H1 (cell line): Measurements from ENCODE around the gene ZNF501. TPM values are rescaled to one million over a fixed set of nuclear protein-coding genes. Genes with fewer than 3 reads are reported as not detected.

Source experiments
- CTCF ChIA-PET: fragments of 300-600 bp; sonication (Branson Sonifier 250); formaldehyde crosslinking; loops from one replicate; lab custom pipeline; 2021; ENCODE audit not compliant: partially characterized antibody; lab: Charles Lee
- POLR2A ChIA-PET: fragments of 300-600 bp; sonication (Branson Sonifier 250); formaldehyde crosslinking; loops from one replicate; lab custom pipeline; 2021; ENCODE audit warnings: inconsistent platforms; ENCODE audit not compliant: partially characterized antibody; lab: Charles Lee
- DNase-seq, 2 experiments: peaks; one replicate each; pipeline versions ENCODE4 v3.0.0 to v3.0.0-alpha.2; 2010 to 2022; ENCODE audit warnings: low spot score in 2 of 2, low read depth in 1 of 2, mixed read lengths in 1 of 2
- FAIRE-seq: peaks from 2 replicates; lab custom pipeline; 2011; peaks lifted over from hg19 to GRCh38; lab: Jason Lieb, UNC
- H2AFZ ChIP-seq: 2 replicates; pipeline ENCODE4 v1.8.1; 2012; ENCODE audit warnings: low read length, inconsistent platforms
- H2AK5ac ChIP-seq: 2 replicates; pipeline ENCODE4 v1.6.1; 2013; ENCODE audit warnings: low read depth, low read length
- H2BK120ac ChIP-seq: replicated peaks from 2 replicates; pipeline ENCODE3; 2013; ENCODE audit warnings: low read depth, low read length, inconsistent platforms
- H2BK12ac ChIP-seq: 2 replicates; pipeline ENCODE4 v1.6.1; 2013; ENCODE audit warnings: low read depth, low read length
- H2BK15ac ChIP-seq: 2 replicates; pipeline ENCODE4 v1.6.1; 2013; ENCODE audit warnings: low read length
- H2BK20ac ChIP-seq: 2 replicates; pipeline ENCODE4 v1.6.1; 2013; ENCODE audit warnings: low read length
- H2BK5ac ChIP-seq: 2 replicates; pipeline ENCODE4 v1.6.1; 2013; ENCODE audit warnings: low read depth, low read length
- H3K14ac ChIP-seq: 2 replicates; pipeline ENCODE4 v1.6.1; 2013; ENCODE audit warnings: inconsistent platforms; ENCODE audit not compliant: insufficient read length
- H3K18ac ChIP-seq: 2 replicates; pipeline ENCODE4 v1.6.1; 2013; ENCODE audit warnings: low read length; ENCODE audit errors: extremely low read depth
- H3K23ac ChIP-seq: 2 replicates; pipeline ENCODE4 v1.6.1; 2013; ENCODE audit warnings: inconsistent platforms; ENCODE audit not compliant: insufficient read length
- H3K23me2 ChIP-seq: 2 replicates; pipeline ENCODE4 v1.6.1; 2013; ENCODE audit warnings: low read depth, low read length
- H3K27ac ChIP-seq: 2 replicates; pipeline ENCODE4 v1.6.1; 2011; ENCODE audit warnings: low read depth, low read length, inconsistent platforms
- H3K27me3 ChIP-seq, 4 experiments: replicated peaks in 1 of 4; 1 replicate in 1 of 4; 2 replicates in 3 of 4; pipeline versions ENCODE4 v1.6.1 to v1.8.1; 2011 to 2013; ENCODE audit warnings: low read length in 3 of 4, mild to moderate bottlenecking in 3 of 4, inconsistent platforms in 2 of 4, mixed read lengths in 2 of 4, moderate library complexity in 1 of 4; ENCODE audit not compliant: control insufficient read depth in 3 of 4, insufficient read depth in 3 of 4; ENCODE audit errors: extremely low read depth in 1 of 4
- H3K36me3 ChIP-seq, 4 experiments: 2 replicates each; pipeline versions ENCODE4 v1.6.1 to v1.8.1; 2011 to 2013; ENCODE audit warnings: mild to moderate bottlenecking in 4 of 4, low read length in 3 of 4, moderate library complexity in 2 of 4, control low read depth in 1 of 4, inconsistent platforms in 1 of 4; ENCODE audit not compliant: insufficient read depth in 4 of 4, control insufficient read depth in 2 of 4
- H3K4ac ChIP-seq: replicated peaks from 2 replicates; pipeline ENCODE3; 2013; ENCODE audit warnings: low read length, low read depth, mixed read lengths, inconsistent platforms; ENCODE audit not compliant: insufficient read length
- H3K4me1 ChIP-seq, 4 experiments: replicated peaks in 1 of 4; 1 replicate in 1 of 4; 2 replicates in 3 of 4; pipeline versions ENCODE4 v1.6.1 to v1.8.1; 2011 to 2013; ENCODE audit warnings: low read length in 3 of 4, inconsistent platforms in 2 of 4, mixed read lengths in 1 of 4; ENCODE audit not compliant: insufficient read depth in 4 of 4, control insufficient read depth in 3 of 4
- H3K4me2 ChIP-seq, 2 experiments: 2 replicates each; pipeline versions ENCODE4 v1.6.1 to v1.8.1; 2011 to 2013; ENCODE audit warnings: low read depth in 2 of 2, low read length in 2 of 2, control low read depth in 1 of 2, inconsistent platforms in 1 of 2, mild to moderate bottlenecking in 1 of 2; ENCODE audit not compliant: insufficient read depth in 1 of 2
- H3K4me3 ChIP-seq, 4 experiments: fragments of 200-600, 300-600 bp in 1 of 4; sonication (generic), shearing (Covaris generic), sonication (Bioruptor Twin) in 1 of 4; 2 replicates each; pipeline versions ENCODE4 v1.5.1 to v1.8.1; 2011 to 2016; ENCODE audit warnings: low read length in 4 of 4, low read depth in 3 of 4, control low read depth in 2 of 4, inconsistent platforms in 2 of 4, mild to moderate bottlenecking in 2 of 4, mixed read lengths in 1 of 4, moderate library complexity in 1 of 4; ENCODE audit not compliant: insufficient read depth in 2 of 4; ENCODE audit errors: extremely low read depth in 1 of 4
- H3K56ac ChIP-seq: replicated peaks from 2 replicates; pipeline ENCODE3; 2013; ENCODE audit warnings: low read depth, mild to moderate bottlenecking, mixed read lengths, low read length, inconsistent platforms; ENCODE audit not compliant: insufficient read length
- H3K79me1 ChIP-seq: 2 replicates; pipeline ENCODE4 v1.6.1; 2013; ENCODE audit warnings: low read depth, low read length, control low read depth
- H3K79me2 ChIP-seq, 2 experiments: 2 replicates each; pipeline versions ENCODE4 v1.6.1 to v1.8.1; 2012 to 2013; ENCODE audit warnings: low read length in 2 of 2, mild to moderate bottlenecking in 2 of 2, inconsistent platforms in 1 of 2; ENCODE audit not compliant: insufficient read depth in 2 of 2, control insufficient read depth in 1 of 2
- H3K9ac ChIP-seq, 4 experiments: replicated peaks in 1 of 4; 1 replicate in 1 of 4; 2 replicates in 3 of 4; pipeline versions ENCODE4 v1.6.1 to v1.8.1; 2011 to 2013; ENCODE audit warnings: low read depth in 3 of 4, low read length in 3 of 4, control low read depth in 2 of 4, mild to moderate bottlenecking in 2 of 4, moderate library complexity in 2 of 4, inconsistent platforms in 1 of 4; ENCODE audit errors: extremely low read depth in 1 of 4
- H3K9me3 ChIP-seq, 2 experiments: 2 replicates each; pipeline versions ENCODE4 v1.6.1 to v1.8.1; 2012 to 2013; ENCODE audit warnings: mild to moderate bottlenecking in 2 of 2, moderate library complexity in 2 of 2, control low read depth in 1 of 2, inconsistent platforms in 1 of 2, low read depth in 1 of 2, low read length in 1 of 2, mixed read lengths in 1 of 2; ENCODE audit not compliant: insufficient read depth in 2 of 2
- H4K20me1 ChIP-seq, 2 experiments: replicated peaks in 1 of 2; 2 replicates each; pipeline versions ENCODE3 to v1.8.1; 2011 to 2013; ENCODE audit warnings: inconsistent platforms in 2 of 2, low read length in 2 of 2, mild to moderate bottlenecking in 1 of 2; ENCODE audit not compliant: insufficient read depth in 2 of 2, control insufficient read depth in 1 of 2
- H4K5ac ChIP-seq: 2 replicates; pipeline ENCODE4 v1.6.1; 2013; ENCODE audit warnings: low read length, low read depth, mixed read lengths, inconsistent platforms; ENCODE audit not compliant: insufficient read length
- H4K8ac ChIP-seq: 2 replicates; pipeline ENCODE4 v1.8.0; 2013; ENCODE audit warnings: mild to moderate bottlenecking, moderate library complexity, low read length, inconsistent platforms; ENCODE audit not compliant: insufficient read depth; ENCODE audit errors: extremely low read depth
- H4K91ac ChIP-seq: replicated peaks from 2 replicates; pipeline ENCODE3; 2013; ENCODE audit warnings: low read length, mixed read lengths, inconsistent platforms; ENCODE audit not compliant: insufficient read length
- BACH1 ChIP-seq: IDR thresholded peaks from 2 replicates; pipeline ENCODE4 v1.6.1; 2012; ENCODE audit warnings: low read length, improper control_type of control experiment
- HDAC6 ChIP-seq: IDR thresholded peaks from one replicate; pipeline ENCODE4 v1.7.1; 2012; ENCODE audit warnings: low read depth, mild to moderate bottlenecking, inconsistent platforms, low read length, moderate library complexity
- JUN ChIP-seq: IDR thresholded peaks from 2 replicates; pipeline ENCODE4 v1.6.1; 2011; ENCODE audit warnings: low read depth, mild to moderate bottlenecking, improper control_type of control experiment, low read length
- KDM1A ChIP-seq: fragments of 200-600, 300-600 bp; sonication (generic); IDR thresholded peaks from 2 replicates; pipeline ENCODE4 v1.7.1; 2016; ENCODE audit warnings: mild to moderate bottlenecking, low read length, borderline replicate concordance
- MAFK ChIP-seq: IDR thresholded peaks from 2 replicates; pipeline ENCODE4 v1.6.1; 2012; ENCODE audit warnings: low read depth, mild to moderate bottlenecking, improper control_type of control experiment, low read length
- TAF1 ChIP-seq: IDR thresholded peaks from 2 replicates; pipeline ENCODE4 v1.6.1; 2011; ENCODE audit warnings: mild to moderate bottlenecking, low read depth, low read length
- TBP ChIP-seq: IDR thresholded peaks from 2 replicates; pipeline ENCODE4 v1.6.1; 2011; ENCODE audit warnings: low read depth, low read length, improper control_type of control experiment
- TCF12 ChIP-seq: IDR thresholded peaks from 2 replicates; pipeline ENCODE4 v1.6.1; 2011; ENCODE audit warnings: low read depth, mild to moderate bottlenecking, low read length
- YY1 ChIP-seq: IDR thresholded peaks from 2 replicates; pipeline ENCODE4 v1.6.1; 2011; ENCODE audit warnings: low read depth, mild to moderate bottlenecking, low read length
- WGBS, 2 experiments: shearing (Covaris generic) in 1 of 2; methylation state at CpG; one replicate each; pipeline versions ENCODE4 v1.1.6 to v1.1.7; 2013 to 2015; ENCODE audit warnings: low lambda C conversion rate in 2 of 2, mixed read lengths in 2 of 2, inconsistent platforms in 1 of 2, low coverage in 1 of 2, missing lambda C conversion rate in 1 of 2; ENCODE audit not compliant: insufficient replicate concordance in 2 of 2, insufficient coverage in 1 of 2, insufficient read length in 1 of 2; ENCODE audit errors: extremely low coverage in 1 of 2, missing lambda C conversion rate in 1 of 2; 5-methylcytosine and 5-hydroxymethylcytosine counted together
- polyA plus RNA-seq, 7 experiments: library from polyadenylated mRNA; depleted of rRNA in 3 of 7; stranded (reverse) in 5 of 7; unstranded in 2 of 7; fragments of >200 nt in 5 of 7; fragments of 200-250 nt in 2 of 7; gene quantifications; 1 replicate in 5 of 7; 2 replicates in 1 of 7; 4 replicates in 1 of 7; pipeline versions ENCODE4 v1.2.1 to v1.2.3, GENCODE V29; 2011 to 2013; ENCODE audit warnings: missing spikeins in 2 of 7, mixed read lengths in 2 of 7
- total RNA-seq: library from RNA; stranded (reverse); fragmentation: NEBNext Ultra II Directional; extraction: Animal tissue kit (Norgen Biotek cat#: 25700); gene quantifications from 2 replicates; pipeline ENCODE4 v1.2.1, GENCODE V29; 2021
- TF ChIP-seq, protein P1 (sequence below): IDR thresholded peaks from 2 replicates; pipeline ENCODE4 v1.6.1; 2012; ENCODE audit warnings: inconsistent platforms
- TF ChIP-seq, protein P2 (sequence below): IDR thresholded peaks from 2 replicates; pipeline ENCODE4 v1.6.1; 2011; ENCODE audit warnings: low read depth, mild to moderate bottlenecking, low read length; ENCODE audit not compliant: insufficient read depth

Gene ZNF501
- total and polyA plus RNA-seq, 2 of the 8 experiments (the other 6 are each of a cell fraction or from before 2014, with no cell fraction given), result 1.6 to 5.3 TPM

DNA sequence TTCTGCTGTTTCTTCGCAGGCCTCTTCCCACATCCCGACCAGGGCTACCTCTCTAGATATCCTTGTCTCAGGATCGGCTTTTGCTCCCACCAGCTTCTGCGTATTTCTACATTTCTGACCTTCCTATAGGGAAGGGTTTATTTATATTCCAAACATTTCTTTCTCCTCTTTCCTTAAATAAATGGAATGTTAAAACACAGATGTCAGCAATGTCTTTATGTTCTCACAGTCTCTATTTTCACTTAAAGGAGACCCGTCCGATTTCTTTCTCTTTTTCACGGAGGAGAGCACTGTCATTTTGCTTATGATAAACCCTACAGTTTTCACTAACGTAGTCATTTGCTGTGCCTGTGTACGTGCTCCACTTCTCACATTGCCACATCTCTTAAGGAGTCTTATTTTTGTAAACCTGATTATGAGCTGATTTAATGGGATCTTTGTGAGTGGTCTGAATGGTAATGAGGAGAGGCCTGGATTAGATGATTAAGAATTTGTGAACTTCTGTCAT lies 32.8 kb downstream of the ZNF501 start:
- H3K36me3 ChIP-seq, result peaks cover 2 to 29% (median 16%) of the 10 kb centered on the region in 4 experiments
- H3K4me2 ChIP-seq, result peak overlapping the region; percentile 65 to 72
- H3K27me3 ChIP-seq, result no peaks in the 10 kb centered on the region
- peak overlapping the region; percentile 98; the same call in 1 of the 2 replicates for H4K8ac ChIP-seq
- H2AK5ac ChIP-seq, result no peak overlapping the region
- H3K14ac ChIP-seq, result no peak overlapping the region
- H2BK12ac ChIP-seq, result peak overlapping the region; percentile 64; the same call in 1 of the 2 replicates
- peaks cover 5% of the 10 kb centered on the region; the same call in 1 of the 2 replicates for H3K79me1 ChIP-seq
- peak overlapping the region; percentile 73 to 94 (median 86) for H3K9ac ChIP-seq
- H4K20me1 ChIP-seq, result no peaks in the 10 kb centered on the region
- H3K4me3 ChIP-seq, result peak overlapping the region; percentile 89 to 97 (median 92)
- TF ChIP-seq HDAC6, result no peak
- TF ChIP-seq MAFK, result no peak
- no peak for TF ChIP-seq BACH1
- no peak for TF ChIP-seq YY1
- TF ChIP-seq TBP, result no peak
- TF ChIP-seq, protein P1, sequence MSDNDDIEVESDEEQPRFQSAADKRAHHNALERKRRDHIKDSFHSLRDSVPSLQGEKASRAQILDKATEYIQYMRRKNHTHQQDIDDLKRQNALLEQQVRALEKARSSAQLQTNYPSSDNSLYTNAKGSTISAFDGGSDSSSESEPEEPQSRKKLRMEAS, result no peak
- TF ChIP-seq TCF12, result no peak
- no peak for TF ChIP-seq TAF1
- no peak for TF ChIP-seq KDM1A
- no peak for TF ChIP-seq JUN
- TF ChIP-seq, protein P2, sequence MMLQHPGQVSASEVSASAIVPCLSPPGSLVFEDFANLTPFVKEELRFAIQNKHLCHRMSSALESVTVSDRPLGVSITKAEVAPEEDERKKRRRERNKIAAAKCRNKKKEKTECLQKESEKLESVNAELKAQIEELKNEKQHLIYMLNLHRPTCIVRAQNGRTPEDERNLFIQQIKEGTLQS, result no peak
- TF ChIP-seq, all 59 proteins: peak for 0
- Histone ChIP-seq H3K27ac (peak overlapping the region; percentile 92), H2BK20ac (no peak overlapping the region), H3K4ac (peak overlapping the region; percentile 12), H2BK15ac (no peak overlapping the region), H4K5ac (peak overlapping the region; percentile 92), H3K9me3 (peaks cover under 1 to 6% of the 10 kb centered on the region in 2 experiments; a peak in 2 of 4 replicates), H3K4me1 (no peaks in the 10 kb centered on the region; a peak in 1 of 7 replicates), H2BK120ac (no peak overlapping the region), H3K79me2 (peaks cover 1 to 75% of the 10 kb centered on the region in 2 experiments; a peak in 3 of 4 replicates), H3K23ac (no peak overlapping the region), H3K56ac (peak overlapping the region; percentile 84), H2BK5ac (peak overlapping the region; percentile 93), H2AFZ (peak overlapping the region; percentile 95), H4K91ac (peak overlapping the region; percentile 34), H3K18ac (peak overlapping the region; percentile 89; the same call in 1 of the 2 replicates), H3K23me2 (peaks cover 2% of the 10 kb centered on the region; the same call in 1 of the 2 replicates)
- DNase-seq, result no peak
- FAIRE-seq, result no peak
- WGBS, 2 experiments, result 2% methylated on average over 9 of the region's 9 CpGs; no CpG with 5 or more reads in 1 of the 2 experiments
- ChIA-PET POLR2A (interaction anchor here (0.5 to 4.1 kb wide), 33 partner anchors 8 to 946 kb away, joined by 3 to 37 read pairs (median 3); partner anchors contain the start of genes TCAIM, ZNF197, ZNF35 and ZNF501), CTCF (interaction anchor here (0.9 to 1.2 kb wide), 2 partner anchors 22 to 198 kb away, joined by 4 to 5 read pairs; no protein-coding TSS in a partner anchor)
